H1 (cell line): Measurements from ENCODE around the gene CCDC144A. TPM values are rescaled to one million over a fixed set of nuclear protein-coding genes. Genes with fewer than 3 reads are reported as not detected.
"Not testable (repeated sequence)": the region's sequence is repeated elsewhere in the genome, so short reads cannot be mapped to it uniquely, and the experiment has no call there.

Experiments
- CTCF ChIA-PET: fragments of 300-600 bp; sonication (Branson Sonifier 250); formaldehyde crosslinking; loops from one replicate; lab custom pipeline; 2021; ENCODE audit not compliant: partially characterized antibody; lab: Charles Lee
- POLR2A ChIA-PET: fragments of 300-600 bp; sonication (Branson Sonifier 250); formaldehyde crosslinking; loops from one replicate; lab custom pipeline; 2021; ENCODE audit warnings: inconsistent platforms; ENCODE audit not compliant: partially characterized antibody; lab: Charles Lee
- DNase-seq, 2 experiments: peaks; one replicate each; pipeline versions ENCODE4 v3.0.0 to v3.0.0-alpha.2; 2010 to 2022; ENCODE audit warnings: low spot score in 2 of 2, low read depth in 1 of 2, mixed read lengths in 1 of 2
- FAIRE-seq: peaks from 2 replicates; lab custom pipeline; 2011; peaks lifted over from hg19 to GRCh38; lab: Jason Lieb, UNC
- H2AFZ ChIP-seq: 2 replicates; pipeline ENCODE4 v1.8.1; 2012; ENCODE audit warnings: low read length, inconsistent platforms
- H2AK5ac ChIP-seq: 2 replicates; pipeline ENCODE4 v1.6.1; 2013; ENCODE audit warnings: low read depth, low read length
- H2BK120ac ChIP-seq: replicated peaks from 2 replicates; pipeline ENCODE3; 2013; ENCODE audit warnings: low read depth, low read length, inconsistent platforms
- H2BK12ac ChIP-seq: 2 replicates; pipeline ENCODE4 v1.6.1; 2013; ENCODE audit warnings: low read depth, low read length
- H2BK15ac ChIP-seq: 2 replicates; pipeline ENCODE4 v1.6.1; 2013; ENCODE audit warnings: low read length
- H2BK20ac ChIP-seq: 2 replicates; pipeline ENCODE4 v1.6.1; 2013; ENCODE audit warnings: low read length
- H2BK5ac ChIP-seq: 2 replicates; pipeline ENCODE4 v1.6.1; 2013; ENCODE audit warnings: low read depth, low read length
- H3K14ac ChIP-seq: 2 replicates; pipeline ENCODE4 v1.6.1; 2013; ENCODE audit warnings: inconsistent platforms; ENCODE audit not compliant: insufficient read length
- H3K18ac ChIP-seq: 2 replicates; pipeline ENCODE4 v1.6.1; 2013; ENCODE audit warnings: low read length; ENCODE audit errors: extremely low read depth
- H3K23ac ChIP-seq: 2 replicates; pipeline ENCODE4 v1.6.1; 2013; ENCODE audit warnings: inconsistent platforms; ENCODE audit not compliant: insufficient read length
- H3K23me2 ChIP-seq: 2 replicates; pipeline ENCODE4 v1.6.1; 2013; ENCODE audit warnings: low read depth, low read length
- H3K27ac ChIP-seq: 2 replicates; pipeline ENCODE4 v1.6.1; 2011; ENCODE audit warnings: low read depth, low read length, inconsistent platforms
- H3K27me3 ChIP-seq, 4 experiments: replicated peaks in 1 of 4; 1 replicate in 1 of 4; 2 replicates in 3 of 4; pipeline versions ENCODE4 v1.6.1 to v1.8.1; 2011 to 2013; ENCODE audit warnings: low read length in 3 of 4, mild to moderate bottlenecking in 3 of 4, inconsistent platforms in 2 of 4, mixed read lengths in 2 of 4, moderate library complexity in 1 of 4; ENCODE audit not compliant: control insufficient read depth in 3 of 4, insufficient read depth in 3 of 4; ENCODE audit errors: extremely low read depth in 1 of 4
- H3K36me3 ChIP-seq, 4 experiments: 2 replicates each; pipeline versions ENCODE4 v1.6.1 to v1.8.1; 2011 to 2013; ENCODE audit warnings: mild to moderate bottlenecking in 4 of 4, low read length in 3 of 4, moderate library complexity in 2 of 4, control low read depth in 1 of 4, inconsistent platforms in 1 of 4; ENCODE audit not compliant: insufficient read depth in 4 of 4, control insufficient read depth in 2 of 4
- H3K4ac ChIP-seq: replicated peaks from 2 replicates; pipeline ENCODE3; 2013; ENCODE audit warnings: low read length, low read depth, mixed read lengths, inconsistent platforms; ENCODE audit not compliant: insufficient read length
- H3K4me1 ChIP-seq, 4 experiments: replicated peaks in 1 of 4; 1 replicate in 1 of 4; 2 replicates in 3 of 4; pipeline versions ENCODE4 v1.6.1 to v1.8.1; 2011 to 2013; ENCODE audit warnings: low read length in 3 of 4, inconsistent platforms in 2 of 4, mixed read lengths in 1 of 4; ENCODE audit not compliant: insufficient read depth in 4 of 4, control insufficient read depth in 3 of 4
- H3K4me2 ChIP-seq, 2 experiments: 2 replicates each; pipeline versions ENCODE4 v1.6.1 to v1.8.1; 2011 to 2013; ENCODE audit warnings: low read depth in 2 of 2, low read length in 2 of 2, control low read depth in 1 of 2, inconsistent platforms in 1 of 2, mild to moderate bottlenecking in 1 of 2; ENCODE audit not compliant: insufficient read depth in 1 of 2
- H3K4me3 ChIP-seq, 4 experiments: fragments of 200-600, 300-600 bp in 1 of 4; sonication (generic), shearing (Covaris generic), sonication (Bioruptor Twin) in 1 of 4; 2 replicates each; pipeline versions ENCODE4 v1.5.1 to v1.8.1; 2011 to 2016; ENCODE audit warnings: low read length in 4 of 4, low read depth in 3 of 4, control low read depth in 2 of 4, inconsistent platforms in 2 of 4, mild to moderate bottlenecking in 2 of 4, mixed read lengths in 1 of 4, moderate library complexity in 1 of 4; ENCODE audit not compliant: insufficient read depth in 2 of 4; ENCODE audit errors: extremely low read depth in 1 of 4
- H3K56ac ChIP-seq: replicated peaks from 2 replicates; pipeline ENCODE3; 2013; ENCODE audit warnings: low read depth, mild to moderate bottlenecking, mixed read lengths, low read length, inconsistent platforms; ENCODE audit not compliant: insufficient read length
- H3K79me1 ChIP-seq: 2 replicates; pipeline ENCODE4 v1.6.1; 2013; ENCODE audit warnings: low read depth, low read length, control low read depth
- H3K79me2 ChIP-seq, 2 experiments: 2 replicates each; pipeline versions ENCODE4 v1.6.1 to v1.8.1; 2012 to 2013; ENCODE audit warnings: low read length in 2 of 2, mild to moderate bottlenecking in 2 of 2, inconsistent platforms in 1 of 2; ENCODE audit not compliant: insufficient read depth in 2 of 2, control insufficient read depth in 1 of 2
- H3K9ac ChIP-seq, 4 experiments: replicated peaks in 1 of 4; 1 replicate in 1 of 4; 2 replicates in 3 of 4; pipeline versions ENCODE4 v1.6.1 to v1.8.1; 2011 to 2013; ENCODE audit warnings: low read depth in 3 of 4, low read length in 3 of 4, control low read depth in 2 of 4, mild to moderate bottlenecking in 2 of 4, moderate library complexity in 2 of 4, inconsistent platforms in 1 of 4; ENCODE audit errors: extremely low read depth in 1 of 4
- H3K9me3 ChIP-seq, 2 experiments: 2 replicates each; pipeline versions ENCODE4 v1.6.1 to v1.8.1; 2012 to 2013; ENCODE audit warnings: mild to moderate bottlenecking in 2 of 2, moderate library complexity in 2 of 2, control low read depth in 1 of 2, inconsistent platforms in 1 of 2, low read depth in 1 of 2, low read length in 1 of 2, mixed read lengths in 1 of 2; ENCODE audit not compliant: insufficient read depth in 2 of 2
- H4K20me1 ChIP-seq, 2 experiments: replicated peaks in 1 of 2; 2 replicates each; pipeline versions ENCODE3 to v1.8.1; 2011 to 2013; ENCODE audit warnings: inconsistent platforms in 2 of 2, low read length in 2 of 2, mild to moderate bottlenecking in 1 of 2; ENCODE audit not compliant: insufficient read depth in 2 of 2, control insufficient read depth in 1 of 2
- H4K5ac ChIP-seq: 2 replicates; pipeline ENCODE4 v1.6.1; 2013; ENCODE audit warnings: low read length, low read depth, mixed read lengths, inconsistent platforms; ENCODE audit not compliant: insufficient read length
- H4K8ac ChIP-seq: 2 replicates; pipeline ENCODE4 v1.8.0; 2013; ENCODE audit warnings: mild to moderate bottlenecking, moderate library complexity, low read length, inconsistent platforms; ENCODE audit not compliant: insufficient read depth; ENCODE audit errors: extremely low read depth
- H4K91ac ChIP-seq: replicated peaks from 2 replicates; pipeline ENCODE3; 2013; ENCODE audit warnings: low read length, mixed read lengths, inconsistent platforms; ENCODE audit not compliant: insufficient read length
- WGBS, 2 experiments: shearing (Covaris generic) in 1 of 2; methylation state at CpG; one replicate each; pipeline versions ENCODE4 v1.1.6 to v1.1.7; 2013 to 2015; ENCODE audit warnings: low lambda C conversion rate in 2 of 2, mixed read lengths in 2 of 2, inconsistent platforms in 1 of 2, low coverage in 1 of 2, missing lambda C conversion rate in 1 of 2; ENCODE audit not compliant: insufficient replicate concordance in 2 of 2, insufficient coverage in 1 of 2, insufficient read length in 1 of 2; ENCODE audit errors: extremely low coverage in 1 of 2, missing lambda C conversion rate in 1 of 2; 5-methylcytosine and 5-hydroxymethylcytosine counted together
- polyA plus RNA-seq, 7 experiments: library from polyadenylated mRNA; depleted of rRNA in 3 of 7; stranded (reverse) in 5 of 7; unstranded in 2 of 7; fragments of >200 nt in 5 of 7; fragments of 200-250 nt in 2 of 7; gene quantifications; 1 replicate in 5 of 7; 2 replicates in 1 of 7; 4 replicates in 1 of 7; pipeline versions ENCODE4 v1.2.1 to v1.2.3, GENCODE V29; 2011 to 2013; ENCODE audit warnings: missing spikeins in 2 of 7, mixed read lengths in 2 of 7
- total RNA-seq: library from RNA; stranded (reverse); fragmentation: NEBNext Ultra II Directional; extraction: Animal tissue kit (Norgen Biotek cat#: 25700); gene quantifications from 2 replicates; pipeline ENCODE4 v1.2.1, GENCODE V29; 2021

The CCDC144A gene
- total and polyA plus RNA-seq, 2 of the 8 experiments (the other 6 are each of a cell fraction or from before 2014, with no cell fraction given): 0.35 to 1.7 TPM

DNA sequence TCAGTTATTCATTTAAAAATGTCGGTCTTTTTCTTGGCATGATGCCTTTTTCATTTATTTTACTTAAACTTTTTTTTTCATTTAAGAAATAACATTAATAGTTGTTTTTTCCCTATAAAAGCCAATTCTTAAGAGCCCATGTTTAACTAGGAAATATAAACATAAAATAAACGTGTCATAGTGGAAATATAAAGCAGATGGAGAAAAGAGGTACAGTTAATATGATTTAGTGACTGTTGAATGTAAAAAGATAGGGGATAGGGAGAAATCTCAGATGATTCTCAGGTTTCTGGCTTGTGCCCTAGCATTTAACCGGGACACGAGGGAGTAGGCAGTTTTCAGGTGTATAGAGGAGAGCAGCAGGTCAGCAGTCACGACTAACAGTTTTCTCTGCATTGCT, 7.6 kb downstream of the CCDC144A start:
- H4K20me1 ChIP-seq, H3K27me3 ChIP-seq, H3K27ac ChIP-seq, H3K18ac ChIP-seq, H4K5ac ChIP-seq, H3K4me1 ChIP-seq, H3K9ac ChIP-seq, H2AK5ac ChIP-seq, H2BK5ac ChIP-seq, H3K9me3 ChIP-seq, H3K14ac ChIP-seq, H3K4me2 ChIP-seq, H4K8ac ChIP-seq, H2AFZ ChIP-seq, FAIRE-seq, CTCF ChIA-PET, H4K91ac ChIP-seq, H3K23me2 ChIP-seq, H2BK12ac ChIP-seq, POLR2A ChIA-PET, H2BK15ac ChIP-seq, H3K56ac ChIP-seq, H3K79me2 ChIP-seq, H3K4ac ChIP-seq, H3K36me3 ChIP-seq, H3K4me3 ChIP-seq, H2BK20ac ChIP-seq, DNase-seq, H3K23ac ChIP-seq, H3K79me1 ChIP-seq, H2BK120ac ChIP-seq: not testable (repeated sequence)
- 82% methylated on average over 4 of the region's 5 CpGs; no CpG with 5 or more reads in 1 of the 2 experiments for WGBS, 2 experiments
